ENCODE results near the gene FRMD4A. TPM values are rescaled to one million over a fixed set of nuclear protein-coding genes. Genes with fewer than 3 reads are reported as not detected.

FRMD4A gene
- total RNA-seq, 1 experiment from 2014 or later = 7.1 TPM

DNA sequence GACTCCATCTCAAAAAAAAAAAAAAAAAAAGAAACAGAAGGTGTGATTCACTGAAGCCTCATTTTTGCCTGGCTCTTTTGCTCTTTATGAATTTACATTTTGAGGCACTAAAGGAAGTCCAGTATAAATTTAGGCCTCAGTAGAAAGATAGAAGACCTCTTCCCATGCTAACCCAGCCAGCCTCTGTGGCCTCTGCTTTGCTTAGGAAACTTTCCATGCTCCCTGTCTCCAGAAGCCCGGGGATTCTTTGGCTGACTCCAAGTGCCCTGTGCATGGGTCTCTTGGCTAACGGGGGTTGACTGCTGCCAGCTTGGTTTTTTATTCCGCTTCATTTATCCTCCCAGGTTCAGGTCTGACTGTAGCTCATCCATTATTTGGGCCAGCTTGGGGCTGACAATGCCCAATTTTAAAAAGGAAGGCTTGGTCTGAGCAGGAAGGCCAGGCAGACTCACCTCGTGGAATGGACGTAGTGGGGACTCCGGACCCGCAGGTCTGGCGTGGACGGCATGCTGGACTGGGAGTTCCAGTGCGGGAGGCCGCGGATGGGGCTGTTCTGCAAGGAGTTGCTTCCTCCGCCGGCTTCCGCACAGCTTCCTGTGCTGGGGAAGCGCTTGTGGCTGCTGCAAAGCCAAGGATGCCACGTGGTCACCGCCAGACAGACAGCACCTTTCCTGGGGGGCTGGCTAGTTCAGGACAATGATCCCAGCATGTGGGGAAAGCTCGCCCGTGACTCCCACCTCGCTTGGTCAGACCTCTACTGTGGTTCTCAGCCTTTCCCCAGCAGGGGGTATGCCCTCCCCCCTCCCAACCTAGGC, 671.6 kb downstream of the FRMD4A start:
- ATAC-seq = no peak
- BruUV-seq (replicated peaks) = no TSS peak
- H3K4me3 ChIP-seq (ENCODE audit: low read length) = no peak overlapping the region
- peaks cover 4% of the 10 kb centered on the region; the same call in 1 of the 2 replicates for H3K36me3 ChIP-seq (ENCODE audit: low read depth, low read length)
- CTCF ChIA-PET = interaction anchor here (0.5 kb wide), 1 partner anchor 118 kb away, joined by 9 read pairs; no protein-coding TSS in a partner anchor
- H3F3A ChIP-seq (ENCODE audit: low read length, unreplicated experiment) = no peaks in the 10 kb centered on the region
- TF ChIP-seq EZH2phosphoT487 (IDR thresholded peaks at IDR 0.05; ENCODE audit: borderline replicate concordance, low read length) (no peak), EZH2 (IDR thresholded peaks at IDR 0.05; ENCODE audit: low read length, unreplicated experiment) (no peak)
- TF ChIP-seq, protein P1, sequence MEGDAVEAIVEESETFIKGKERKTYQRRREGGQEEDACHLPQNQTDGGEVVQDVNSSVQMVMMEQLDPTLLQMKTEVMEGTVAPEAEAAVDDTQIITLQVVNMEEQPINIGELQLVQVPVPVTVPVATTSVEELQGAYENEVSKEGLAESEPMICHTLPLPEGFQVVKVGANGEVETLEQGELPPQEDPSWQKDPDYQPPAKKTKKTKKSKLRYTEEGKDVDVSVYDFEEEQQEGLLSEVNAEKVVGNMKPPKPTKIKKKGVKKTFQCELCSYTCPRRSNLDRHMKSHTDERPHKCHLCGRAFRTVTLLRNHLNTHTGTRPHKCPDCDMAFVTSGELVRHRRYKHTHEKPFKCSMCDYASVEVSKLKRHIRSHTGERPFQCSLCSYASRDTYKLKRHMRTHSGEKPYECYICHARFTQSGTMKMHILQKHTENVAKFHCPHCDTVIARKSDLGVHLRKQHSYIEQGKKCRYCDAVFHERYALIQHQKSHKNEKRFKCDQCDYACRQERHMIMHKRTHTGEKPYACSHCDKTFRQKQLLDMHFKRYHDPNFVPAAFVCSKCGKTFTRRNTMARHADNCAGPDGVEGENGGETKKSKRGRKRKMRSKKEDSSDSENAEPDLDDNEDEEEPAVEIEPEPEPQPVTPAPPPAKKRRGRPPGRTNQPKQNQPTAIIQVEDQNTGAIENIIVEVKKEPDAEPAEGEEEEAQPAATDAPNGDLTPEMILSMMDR (conservative IDR thresholded peaks at IDR 0.05; ENCODE audit: low read depth, low read length) = no peak
- intact Hi-C loops (cut with micrococcal nuclease) = loop anchor here (5.0 kb wide), 1 partner anchor 187 kb away; no protein-coding TSS in a partner anchor
- no peak overlapping the region for H3K4me2 ChIP-seq (ENCODE audit: low read length)
- H3K27ac ChIP-seq (ENCODE audit: low read length) = no peak overlapping the region
- H4K20me1 ChIP-seq (ENCODE audit: low read length) = no peaks in the 10 kb centered on the region
- no peaks in the 10 kb centered on the region for H3K4me1 ChIP-seq (ENCODE audit: insufficient read depth, low read length)
- no peaks in the 10 kb centered on the region for H3K79me2 ChIP-seq (ENCODE audit: low read length)
- H3K27me3 ChIP-seq (ENCODE audit: low read length) = no peaks in the 10 kb centered on the region
- no peak for DNase-seq
- no peak overlapping the region for H2AFZ ChIP-seq (ENCODE audit: low read length)
- H3K9me3 ChIP-seq (ENCODE audit: low read length) = no peaks in the 10 kb centered on the region
- no peaks in the 10 kb centered on the region for H3K9me2 ChIP-seq (replicated peaks; ENCODE audit: low read length)
- POLR2A ChIA-PET (ENCODE audit: unreplicated experiment) = interaction anchor here (0.7 kb wide), 1 partner anchor 60 kb away, joined by 3 read pairs; no protein-coding TSS in a partner anchor
- no peak overlapping the region for H3K9ac ChIP-seq (ENCODE audit: low read length)

GRCh38 chr10:13658264-13658663, 672.5 kb downstream of the FRMD4A start:
- Histone ChIP-seq H3K27me3 (ENCODE audit: low read length) (no peaks in the 10 kb centered on the region), H3K4me2 (ENCODE audit: low read length) (no peak overlapping the region), H3K9me2 (replicated peaks; ENCODE audit: low read length) (no peaks in the 10 kb centered on the region), H3K4me3 (ENCODE audit: low read length) (no peak overlapping the region), H3F3A (ENCODE audit: low read length, unreplicated experiment) (no peaks in the 10 kb centered on the region), H3K4me1 (ENCODE audit: insufficient read depth, low read length) (no peaks in the 10 kb centered on the region), H3K9ac (ENCODE audit: low read length) (no peak overlapping the region), H3K27ac (ENCODE audit: low read length) (no peak overlapping the region), H3K9me3 (ENCODE audit: low read length) (no peaks in the 10 kb centered on the region), H3K36me3 (ENCODE audit: low read depth, low read length) (peaks cover 4% of the 10 kb centered on the region; the same call in 1 of the 2 replicates), H2AFZ (ENCODE audit: low read length) (no peak overlapping the region), H4K20me1 (ENCODE audit: low read length) (no peaks in the 10 kb centered on the region), H3K79me2 (ENCODE audit: low read length) (no peaks in the 10 kb centered on the region)
- ATAC-seq (no peak), DNase-seq (no peak)
- POLR2A ChIA-PET (ENCODE audit: unreplicated experiment) = no interaction called here
- no TSS peak for BruUV-seq (replicated peaks)
- CTCF ChIA-PET = no interaction called here
- intact Hi-C loops (cut with micrococcal nuclease) = loop anchor here (5.0 kb wide), 1 partner anchor 186 kb away; no protein-coding TSS in a partner anchor
- TF ChIP-seq, protein P1 (conservative IDR thresholded peaks at IDR 0.05; ENCODE audit: low read depth, low read length) = no peak
- TF ChIP-seq EZH2 (IDR thresholded peaks at IDR 0.05; ENCODE audit: low read length, unreplicated experiment) (no peak), EZH2phosphoT487 (IDR thresholded peaks at IDR 0.05; ENCODE audit: borderline replicate concordance, low read length) (no peak)
